Smooth muscle cell (in vitro differentiated cells): ENCODE measurements around the gene ARHGEF10L. TPM values are rescaled to one million over a fixed set of nuclear protein-coding genes. Genes with fewer than 3 reads are reported as not detected.

Experiments
- DNase-seq: peaks from one replicate; lab custom pipeline; 2025; ENCODE audit not compliant: unreplicated experiment; lab: John Stamatoyannopoulos, UW
- H2AFZ ChIP-seq: fragments of 200-600 bp; sonication (generic); 2 replicates; pipeline ENCODE4 v1.6.0; 2016; ENCODE audit warnings: antibody characterized with exemption, low read depth, mild to moderate bottlenecking
- H3F3A ChIP-seq: fragments of 200-600 bp; sonication (generic); 2 replicates; pipeline ENCODE4 v1.6.0; 2017; ENCODE audit warnings: antibody characterized with exemption, low read depth
- H3K27ac ChIP-seq: fragments of 200-600 bp; sonication (generic); 2 replicates; pipeline ENCODE4 v1.5.1; 2016; ENCODE audit warnings: low read depth, mild to moderate bottlenecking
- H3K27me3 ChIP-seq: fragments of 200-600 bp; sonication (generic); 2 replicates; pipeline ENCODE4 v1.6.1; 2016; ENCODE audit warnings: low read depth, mild to moderate bottlenecking
- H3K36me3 ChIP-seq: fragments of 200-600 bp; sonication (generic); 2 replicates; pipeline ENCODE4 v1.5.1; 2016; ENCODE audit warnings: low read depth
- H3K4me1 ChIP-seq: fragments of 200-600 bp; sonication (generic); 2 replicates; pipeline ENCODE4 v1.5.1; 2016; ENCODE audit warnings: low read depth
- H3K4me2 ChIP-seq: fragments of 200-600 bp; sonication (generic); 2 replicates; pipeline ENCODE4 v1.6.0; 2016; ENCODE audit warnings: mild to moderate bottlenecking
- H3K4me3 ChIP-seq: fragments of 200-600 bp; sonication (generic); 2 replicates; pipeline ENCODE4 v1.5.1; 2016; ENCODE audit warnings: mild to moderate bottlenecking
- H3K79me2 ChIP-seq: fragments of 200-600 bp; sonication (generic); 2 replicates; pipeline ENCODE4 v1.6.0; 2016; ENCODE audit warnings: low read depth, mild to moderate bottlenecking
- H3K9ac ChIP-seq: fragments of 200-600 bp; sonication (generic); 2 replicates; pipeline ENCODE4 v1.6.0; 2016; ENCODE audit warnings: low read depth
- H3K9me3 ChIP-seq: fragments of 200-600 bp; sonication (generic); replicated peaks from 2 replicates; pipeline ENCODE4 v1.5.1; 2016; ENCODE audit warnings: low read depth
- H4K20me1 ChIP-seq: fragments of 200-600 bp; sonication (generic); 2 replicates; pipeline ENCODE4 v1.6.0; 2016; ENCODE audit warnings: low read depth
- WGBS: methylation state at CpG from one replicate; pipeline ENCODE4 v1.1.7; 2016; ENCODE audit warnings: low lambda C conversion rate; 5-methylcytosine and 5-hydroxymethylcytosine counted together
- polyA plus RNA-seq: library from polyadenylated mRNA; unstranded; fragments of >200 nt; fragmentation: Nextera tagmentation; extraction: Ambion mirVana; gene quantifications from 2 replicates; pipeline ENCODE4 v1.2.1, GENCODE V29; 2016
- total RNA-seq: library from RNA; depleted of rRNA; stranded (reverse); fragments of >200 nt; gene quantifications from 2 replicates; pipeline ENCODE4 v1.2.3, GENCODE V29; 2014
- TF ChIP-seq, protein P1 (sequence below): fragments of 200-600 bp; sonication (generic); IDR thresholded peaks from 2 replicates; pipeline ENCODE4 v1.5.1; 2017; ENCODE audit warnings: borderline replicate concordance, mild to moderate bottlenecking, antibody characterized with exemption; ENCODE audit not compliant: insufficient read depth, poor library complexity, severe bottlenecking

The ARHGEF10L gene
- total and polyA plus RNA-seq, 2 experiments from 2014 or later: 6.6 to 13.7 TPM

DNA sequence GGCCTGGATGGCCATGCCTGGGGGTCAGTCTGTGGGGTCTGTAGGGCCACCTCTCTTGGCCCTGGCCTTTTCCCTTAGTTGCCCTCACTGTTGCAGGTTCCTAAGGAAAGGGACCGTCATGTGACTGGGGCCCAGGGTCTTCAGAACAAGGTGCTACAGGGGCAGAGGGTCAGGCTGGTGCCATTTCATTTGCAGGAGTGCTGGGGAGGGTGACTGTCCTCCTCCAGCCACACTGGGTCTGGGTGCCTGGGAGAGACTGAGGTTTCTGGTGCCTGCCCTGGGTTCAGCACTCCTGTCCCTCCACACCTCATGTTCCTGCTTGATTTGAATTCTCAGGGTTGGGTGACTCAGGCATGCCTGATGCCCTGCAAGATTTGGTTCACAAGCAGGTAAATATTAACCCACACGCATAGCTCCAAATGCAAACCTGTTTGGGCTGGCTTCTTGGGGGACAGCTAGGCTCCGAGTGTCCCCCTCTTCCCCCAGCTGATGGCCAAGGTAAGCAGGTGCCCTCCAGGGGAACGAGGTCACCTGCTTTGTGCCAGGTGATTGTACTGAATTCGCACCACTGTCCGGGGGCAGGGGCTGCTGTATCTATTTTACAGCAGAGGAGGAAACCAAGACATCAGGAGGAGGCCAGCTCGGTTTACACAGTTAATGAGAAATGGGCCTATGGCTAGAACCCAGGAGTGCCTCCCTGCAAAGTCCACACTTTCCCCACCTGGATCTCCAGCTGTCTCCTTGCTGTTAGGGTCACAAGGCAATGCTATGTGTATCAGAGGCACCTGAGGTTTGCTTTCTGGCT, 20.3 kb downstream of the ARHGEF10L start:
- Histone ChIP-seq H3K36me3 (no peaks in the 10 kb centered on the region), H3F3A (no peaks in the 10 kb centered on the region), H3K27me3 (no peaks in the 10 kb centered on the region), H3K4me1 (peaks cover 3% of the 10 kb centered on the region), H3K9me3 (no peaks in the 10 kb centered on the region), H3K4me2 (no peak overlapping the region), H4K20me1 (peaks cover 92% of the 10 kb centered on the region), H3K27ac (no peak overlapping the region), H3K79me2 (peaks cover 14% of the 10 kb centered on the region), H2AFZ (no peak overlapping the region), H3K9ac (no peak overlapping the region), H3K4me3 (no peak overlapping the region)
- no peak for DNase-seq
- WGBS: 94% methylated on average over 7 of the region's 7 CpGs
- TF ChIP-seq, protein P1, sequence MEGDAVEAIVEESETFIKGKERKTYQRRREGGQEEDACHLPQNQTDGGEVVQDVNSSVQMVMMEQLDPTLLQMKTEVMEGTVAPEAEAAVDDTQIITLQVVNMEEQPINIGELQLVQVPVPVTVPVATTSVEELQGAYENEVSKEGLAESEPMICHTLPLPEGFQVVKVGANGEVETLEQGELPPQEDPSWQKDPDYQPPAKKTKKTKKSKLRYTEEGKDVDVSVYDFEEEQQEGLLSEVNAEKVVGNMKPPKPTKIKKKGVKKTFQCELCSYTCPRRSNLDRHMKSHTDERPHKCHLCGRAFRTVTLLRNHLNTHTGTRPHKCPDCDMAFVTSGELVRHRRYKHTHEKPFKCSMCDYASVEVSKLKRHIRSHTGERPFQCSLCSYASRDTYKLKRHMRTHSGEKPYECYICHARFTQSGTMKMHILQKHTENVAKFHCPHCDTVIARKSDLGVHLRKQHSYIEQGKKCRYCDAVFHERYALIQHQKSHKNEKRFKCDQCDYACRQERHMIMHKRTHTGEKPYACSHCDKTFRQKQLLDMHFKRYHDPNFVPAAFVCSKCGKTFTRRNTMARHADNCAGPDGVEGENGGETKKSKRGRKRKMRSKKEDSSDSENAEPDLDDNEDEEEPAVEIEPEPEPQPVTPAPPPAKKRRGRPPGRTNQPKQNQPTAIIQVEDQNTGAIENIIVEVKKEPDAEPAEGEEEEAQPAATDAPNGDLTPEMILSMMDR: no peak

GRCh38 chr1:17561247-17561548, 21.7 kb downstream of the ARHGEF10L start:
- peaks cover 14% of the 10 kb centered on the region for H3K79me2 ChIP-seq
- H3K4me2 ChIP-seq: no peak overlapping the region
- no peaks in the 10 kb centered on the region for H3K36me3 ChIP-seq
- H3K4me1 ChIP-seq: peaks cover 13% of the 10 kb centered on the region
- H3K9me3 ChIP-seq: no peaks in the 10 kb centered on the region
- TF ChIP-seq, protein P1: no peak
- no peak overlapping the region for H3K4me3 ChIP-seq
- H3K27ac ChIP-seq: no peak overlapping the region
- no peaks in the 10 kb centered on the region for H3K27me3 ChIP-seq
- DNase-seq: no peak
- 88% methylated on average over 8 of the region's 8 CpGs for WGBS
- no peak overlapping the region for H2AFZ ChIP-seq
- no peak overlapping the region for H3K9ac ChIP-seq
- H3F3A ChIP-seq: no peaks in the 10 kb centered on the region
- H4K20me1 ChIP-seq: peaks cover 96% of the 10 kb centered on the region

DNA sequence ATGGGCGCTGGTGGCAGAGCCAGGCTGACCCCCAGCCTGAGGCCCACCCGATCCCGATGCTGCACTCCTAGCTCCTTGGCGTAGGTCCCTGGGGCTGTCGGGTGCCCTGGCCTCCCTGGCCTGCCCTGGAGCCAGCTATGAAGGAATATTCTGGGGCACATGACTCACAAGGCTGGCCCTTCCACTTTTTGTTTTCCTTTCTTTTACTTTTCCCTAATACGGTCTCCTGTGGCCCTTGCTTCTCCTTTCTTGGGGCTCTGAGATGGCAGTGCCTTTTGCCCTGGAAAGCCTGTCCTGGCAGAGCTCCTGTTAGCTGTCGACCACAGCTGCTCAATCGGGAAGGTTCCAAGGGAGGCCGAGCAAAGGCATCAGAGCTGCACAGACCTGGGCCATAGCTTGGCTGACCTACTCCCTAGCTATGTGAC, 22.1 kb downstream of the ARHGEF10L start:
- H3K9me3 ChIP-seq: no peaks in the 10 kb centered on the region
- TF ChIP-seq, protein P1: no peak
- no peak overlapping the region for H3K9ac ChIP-seq
- no peaks in the 10 kb centered on the region for H3F3A ChIP-seq
- WGBS: 86% methylated on average over 9 of the region's 9 CpGs
- peaks cover 13% of the 10 kb centered on the region for H3K4me1 ChIP-seq
- H3K27me3 ChIP-seq: no peaks in the 10 kb centered on the region
- no peaks in the 10 kb centered on the region for H3K36me3 ChIP-seq
- peaks cover 17% of the 10 kb centered on the region for H3K79me2 ChIP-seq
- H3K4me2 ChIP-seq: no peak overlapping the region
- DNase-seq: no peak
- H4K20me1 ChIP-seq: peaks cover 96% of the 10 kb centered on the region
- H2AFZ ChIP-seq: no peak overlapping the region
- H3K27ac ChIP-seq: no peak overlapping the region
- H3K4me3 ChIP-seq: no peak overlapping the region

- H3K79me2 ChIP-seq: peaks cover 18% of the 10 kb centered on the region
- H4K20me1 ChIP-seq: peaks cover 98% of the 10 kb centered on the region
- H3K4me2 ChIP-seq: no peak overlapping the region
- no peaks in the 10 kb centered on the region for H3K36me3 ChIP-seq
- H3K27ac ChIP-seq: no peak overlapping the region
- TF ChIP-seq, protein P1: no peak
- no peak for DNase-seq
- no peak overlapping the region for H3K9ac ChIP-seq
- 97% methylated on average over 5 of the region's 5 CpGs for WGBS
- peaks cover 13% of the 10 kb centered on the region for H3K4me1 ChIP-seq
- no peaks in the 10 kb centered on the region for H3F3A ChIP-seq
- no peaks in the 10 kb centered on the region for H3K9me3 ChIP-seq
- H3K4me3 ChIP-seq: no peak overlapping the region
- no peaks in the 10 kb centered on the region for H3K27me3 ChIP-seq
- H2AFZ ChIP-seq: no peak overlapping the region
Observed at GRCh38 chr1:17562375-17562774, 22.9 kb downstream of the ARHGEF10L start.
